Measurements from ENCODE around the gene XK.

XK gene

DNA sequence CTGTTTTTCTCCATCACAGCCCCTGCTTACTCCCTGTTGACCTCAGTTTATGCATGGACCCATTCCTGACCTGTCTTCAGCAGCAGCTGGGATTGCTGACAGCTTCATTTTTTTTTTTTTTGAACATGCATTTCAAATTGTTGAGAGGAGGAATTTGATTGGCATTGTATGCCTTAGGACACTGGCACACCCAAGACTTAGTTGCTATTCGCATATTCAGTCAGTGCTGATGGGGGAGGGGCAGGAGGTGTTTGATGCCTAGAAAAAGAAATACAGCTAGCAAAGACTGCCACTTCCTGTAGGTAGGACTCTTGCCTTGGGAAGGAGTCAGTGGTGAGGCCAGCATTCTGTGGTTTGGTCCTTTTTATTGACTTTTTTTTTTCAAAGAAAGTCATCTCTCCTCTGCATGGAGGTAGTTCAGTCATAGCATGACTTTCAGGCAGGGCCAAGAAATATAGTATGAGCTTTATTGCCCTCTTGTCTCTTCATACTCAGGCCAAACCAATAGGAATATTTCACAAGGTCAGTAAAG is 33.6 kb upstream of the XK start:
- no peaks in the 10 kb centered on the region for H3K27me3 ChIP-seq (ENCODE audit: low read length)
- H2AFZ ChIP-seq (ENCODE audit: low read depth, low read length, severe bottlenecking) = no peak overlapping the region
- H3K9me2 ChIP-seq (replicated peaks; ENCODE audit: insufficient read depth, low read length) = no peaks in the 10 kb centered on the region
- no peaks in the 10 kb centered on the region for H3K9me3 ChIP-seq (ENCODE audit: insufficient read depth, low read length)
- no peaks in the 10 kb centered on the region for H3K79me2 ChIP-seq (ENCODE audit: insufficient read depth, low read length)
- H3K4me2 ChIP-seq (ENCODE audit: low read depth, low read length, poor library complexity, severe bottlenecking) = no peak overlapping the region
- H3F3A ChIP-seq (ENCODE audit: insufficient read depth) = no peaks in the 10 kb centered on the region
- H3K27ac ChIP-seq (ENCODE audit: low read depth, low read length) = no peak overlapping the region
- TF ChIP-seq, protein P1, sequence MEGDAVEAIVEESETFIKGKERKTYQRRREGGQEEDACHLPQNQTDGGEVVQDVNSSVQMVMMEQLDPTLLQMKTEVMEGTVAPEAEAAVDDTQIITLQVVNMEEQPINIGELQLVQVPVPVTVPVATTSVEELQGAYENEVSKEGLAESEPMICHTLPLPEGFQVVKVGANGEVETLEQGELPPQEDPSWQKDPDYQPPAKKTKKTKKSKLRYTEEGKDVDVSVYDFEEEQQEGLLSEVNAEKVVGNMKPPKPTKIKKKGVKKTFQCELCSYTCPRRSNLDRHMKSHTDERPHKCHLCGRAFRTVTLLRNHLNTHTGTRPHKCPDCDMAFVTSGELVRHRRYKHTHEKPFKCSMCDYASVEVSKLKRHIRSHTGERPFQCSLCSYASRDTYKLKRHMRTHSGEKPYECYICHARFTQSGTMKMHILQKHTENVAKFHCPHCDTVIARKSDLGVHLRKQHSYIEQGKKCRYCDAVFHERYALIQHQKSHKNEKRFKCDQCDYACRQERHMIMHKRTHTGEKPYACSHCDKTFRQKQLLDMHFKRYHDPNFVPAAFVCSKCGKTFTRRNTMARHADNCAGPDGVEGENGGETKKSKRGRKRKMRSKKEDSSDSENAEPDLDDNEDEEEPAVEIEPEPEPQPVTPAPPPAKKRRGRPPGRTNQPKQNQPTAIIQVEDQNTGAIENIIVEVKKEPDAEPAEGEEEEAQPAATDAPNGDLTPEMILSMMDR (IDR thresholded peaks at IDR 0.05; ENCODE audit: insufficient read depth, low read length, poor library complexity, severe bottlenecking) = no peak
- no peaks in the 10 kb centered on the region for H3K36me3 ChIP-seq (ENCODE audit: low read length)
- no peaks in the 10 kb centered on the region for H4K20me1 ChIP-seq (ENCODE audit: low read depth, low read length)
- no peak overlapping the region for H3K4me3 ChIP-seq (ENCODE audit: insufficient read depth, low read length, poor library complexity, severe bottlenecking)
- no peak overlapping the region for H3K9ac ChIP-seq (ENCODE audit: low read length)

DNA sequence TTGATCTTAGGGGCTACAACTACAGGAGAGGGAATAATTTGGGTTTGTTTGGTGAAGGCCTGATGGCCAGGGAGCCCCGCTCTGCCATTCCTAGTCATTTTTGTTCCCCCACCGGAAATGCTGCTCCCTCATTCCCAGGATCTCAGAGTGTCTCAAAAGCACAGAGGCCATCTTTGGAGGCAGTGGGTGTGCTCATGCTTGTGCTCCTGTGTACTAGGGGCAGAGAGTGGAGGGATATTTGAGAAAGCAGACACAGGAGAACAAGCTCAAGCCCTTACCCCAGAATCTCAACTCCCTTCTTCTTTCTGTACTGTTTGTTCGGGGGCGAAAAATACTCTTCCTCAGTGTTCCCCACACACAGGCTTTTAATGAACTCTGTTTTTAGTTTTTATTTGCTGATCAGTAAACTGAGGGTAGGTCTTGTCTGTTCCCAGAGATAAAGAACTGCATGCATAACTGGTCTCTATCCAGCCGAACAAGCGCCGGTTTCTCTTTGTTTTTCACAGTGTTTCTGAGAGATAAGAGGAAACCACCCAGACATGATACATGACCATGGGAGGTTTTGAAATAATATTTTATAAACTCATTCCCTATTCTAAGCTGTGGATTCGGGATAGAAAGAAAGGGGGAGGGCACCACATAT is 32.9 kb upstream of the XK start:
- no peaks in the 10 kb centered on the region for H3F3A ChIP-seq (ENCODE audit: insufficient read depth)
- no peaks in the 10 kb centered on the region for H4K20me1 ChIP-seq (ENCODE audit: low read depth, low read length)
- H3K4me2 ChIP-seq (ENCODE audit: low read depth, low read length, poor library complexity, severe bottlenecking) = no peak overlapping the region
- H3K79me2 ChIP-seq (ENCODE audit: insufficient read depth, low read length) = no peaks in the 10 kb centered on the region
- H2AFZ ChIP-seq (ENCODE audit: low read depth, low read length, severe bottlenecking) = no peak overlapping the region
- H3K9me2 ChIP-seq (replicated peaks; ENCODE audit: insufficient read depth, low read length) = no peaks in the 10 kb centered on the region
- no peak overlapping the region for H3K27ac ChIP-seq (ENCODE audit: low read depth, low read length)
- no peaks in the 10 kb centered on the region for H3K9me3 ChIP-seq (ENCODE audit: insufficient read depth, low read length)
- TF ChIP-seq, protein P1 (IDR thresholded peaks at IDR 0.05; ENCODE audit: insufficient read depth, low read length, poor library complexity, severe bottlenecking) = no peak
- TF ChIP-seq EZH2phosphoT487 (conservative IDR thresholded peaks at IDR 0.05; ENCODE audit: low read length) = no peak
- no peak overlapping the region for H3K4me3 ChIP-seq (ENCODE audit: insufficient read depth, low read length, poor library complexity, severe bottlenecking)
- no peak overlapping the region for H3K9ac ChIP-seq (ENCODE audit: low read length)
- H3K36me3 ChIP-seq (ENCODE audit: low read length) = no peaks in the 10 kb centered on the region
- no peaks in the 10 kb centered on the region for H3K27me3 ChIP-seq (ENCODE audit: low read length)

DNA sequence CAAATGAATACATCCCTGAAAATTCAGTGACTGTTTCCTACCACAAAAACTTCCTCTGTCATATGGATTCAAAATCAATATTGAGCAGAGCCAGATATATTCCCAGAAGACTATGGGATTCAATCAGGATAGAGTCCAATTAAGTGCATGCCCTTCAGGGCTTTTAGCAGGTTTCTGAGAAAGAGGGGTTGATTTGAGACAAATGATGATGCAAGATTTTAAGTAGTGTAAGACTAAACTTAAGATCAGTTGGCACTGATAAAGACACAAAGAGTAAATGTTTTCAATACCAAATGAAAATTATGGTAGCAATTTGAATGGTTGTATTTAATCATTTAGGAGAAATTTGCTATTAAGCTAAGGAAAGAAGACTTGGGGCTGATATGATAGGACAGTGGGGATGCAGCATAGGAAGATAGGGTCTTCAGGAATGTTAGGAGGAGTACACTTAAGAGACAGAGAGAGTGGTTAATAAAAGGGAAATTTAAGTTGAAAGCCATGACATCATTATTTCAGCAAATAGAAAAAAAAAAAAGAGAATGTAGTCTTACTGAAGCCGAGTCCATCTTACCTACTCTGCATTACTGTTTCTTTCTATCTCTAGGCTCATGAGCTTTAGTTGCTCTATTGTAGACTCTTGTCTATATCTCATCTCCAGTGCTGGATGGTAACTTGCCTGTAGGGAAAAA is 32.0 kb upstream of the XK start:
- Histone ChIP-seq H3K79me2 (ENCODE audit: insufficient read depth, low read length) (no peaks in the 10 kb centered on the region), H3K4me3 (ENCODE audit: insufficient read depth, low read length, poor library complexity, severe bottlenecking) (no peak overlapping the region), H3K27me3 (ENCODE audit: low read length) (no peaks in the 10 kb centered on the region), H3K27ac (ENCODE audit: low read depth, low read length) (no peak overlapping the region), H3F3A (ENCODE audit: insufficient read depth) (no peaks in the 10 kb centered on the region), H2AFZ (ENCODE audit: low read depth, low read length, severe bottlenecking) (no peak overlapping the region), H3K36me3 (ENCODE audit: low read length) (no peaks in the 10 kb centered on the region), H3K4me2 (ENCODE audit: low read depth, low read length, poor library complexity, severe bottlenecking) (no peak overlapping the region), H3K9me2 (replicated peaks; ENCODE audit: insufficient read depth, low read length) (no peaks in the 10 kb centered on the region), H4K20me1 (ENCODE audit: low read depth, low read length) (no peaks in the 10 kb centered on the region), H3K9ac (ENCODE audit: low read length) (no peak overlapping the region), H3K9me3 (ENCODE audit: insufficient read depth, low read length) (no peaks in the 10 kb centered on the region)
- no peak for TF ChIP-seq EZH2phosphoT487 (conservative IDR thresholded peaks at IDR 0.05; ENCODE audit: low read length)
- TF ChIP-seq, protein P1 (IDR thresholded peaks at IDR 0.05; ENCODE audit: insufficient read depth, low read length, poor library complexity, severe bottlenecking) = no peak

Measured in SU-DHL-6 (cell line).